Karpas-422 (cell line): Measurements from ENCODE around the gene GPR148. TPM values are rescaled to one million over a fixed set of nuclear protein-coding genes. Genes with fewer than 3 reads are reported as not detected.
"Not testable (repeated sequence)": the region's sequence is repeated elsewhere in the genome, so short reads cannot be mapped to it uniquely, and the experiment has no call there.

Experiments
- DNase-seq: peaks from one replicate; pipeline ENCODE4 v3.0.0-alpha.2; 2015
- H2AFZ ChIP-seq: fragments of 200-600 bp; sonication (generic); 2 replicates; pipeline ENCODE4 v1.6.1; 2014; ENCODE audit warnings: antibody characterized with exemption, low read length, mixed read lengths
- H3K27ac ChIP-seq: fragments of 200-600 bp; sonication (generic); 2 replicates; pipeline ENCODE4 v1.5.1; 2014; ENCODE audit warnings: mild to moderate bottlenecking, low read length, moderate library complexity
- H3K27me3 ChIP-seq: fragments of 200-600 bp; sonication (generic); 2 replicates; pipeline ENCODE4 v1.6.1; 2014; ENCODE audit warnings: low read length, mixed read lengths
- H3K36me3 ChIP-seq: fragments of 200-600 bp; sonication (generic); 2 replicates; pipeline ENCODE4 v1.6.1; 2014; ENCODE audit warnings: low read length, mixed read lengths; ENCODE audit not compliant: insufficient read depth
- H3K4me1 ChIP-seq: fragments of 200-600 bp; sonication (generic); 2 replicates; pipeline ENCODE4 v1.6.1; 2014; ENCODE audit warnings: mild to moderate bottlenecking, low read length, mixed read lengths
- H3K4me2 ChIP-seq: fragments of 200-600 bp; sonication (generic); 2 replicates; pipeline ENCODE4 v1.6.1; 2014; ENCODE audit warnings: low read length, low read depth, mild to moderate bottlenecking; ENCODE audit not compliant: poor library complexity, severe bottlenecking
- H3K4me3 ChIP-seq: fragments of 200-600 bp; sonication (generic); 2 replicates; pipeline ENCODE4 v1.5.1; 2014; ENCODE audit warnings: mild to moderate bottlenecking, antibody characterized with exemption, low read length, mixed read lengths
- H3K79me2 ChIP-seq: fragments of 200-600 bp; sonication (generic); 2 replicates; pipeline ENCODE4 v1.6.1; 2014; ENCODE audit warnings: mild to moderate bottlenecking, low read length, mixed read lengths
- H3K9ac ChIP-seq: fragments of 200-600 bp; sonication (generic); 2 replicates; pipeline ENCODE4 v1.6.0; 2014; ENCODE audit warnings: low read length
- H3K9me2 ChIP-seq: fragments of 200-600 bp; sonication (generic), shearing (Covaris generic); replicated peaks from 2 replicates; pipeline ENCODE4 v1.6.0; 2014; ENCODE audit warnings: mild to moderate bottlenecking, low read length, moderate library complexity; ENCODE audit not compliant: insufficient read depth
- H3K9me3 ChIP-seq: fragments of 300-700, 200-600 bp; sonication (generic); 2 replicates; pipeline ENCODE4 v1.6.1; 2014; ENCODE audit warnings: low read length, mixed read lengths
- H4K20me1 ChIP-seq: fragments of 200-600 bp; sonication (generic); 2 replicates; pipeline ENCODE4 v1.6.1; 2014; ENCODE audit warnings: mild to moderate bottlenecking, antibody characterized with exemption, low read length, low read depth; ENCODE audit not compliant: insufficient read depth
- total RNA-seq: library from RNA; depleted of rRNA; stranded (reverse); fragments of >200 nt; shearing (Covaris generic); gene quantifications from 2 replicates; pipeline ENCODE4 v1.2.3, GENCODE V29; 2014; ENCODE audit warnings: low replicate concordance

Gene GPR148
- total RNA-seq, 1 experiment from 2014 or later, result not detected

GRCh38 chr2:130726614-130727180, 2.2 kb upstream of the GPR148 start:
- Histone ChIP-seq H3K36me3 (no peaks in the 10 kb centered on the region), H3K9ac (peak overlapping the region; percentile 54), H3K4me3 (peak overlapping the region; percentile 42; the same call in 1 of the 2 replicates), H3K4me1 (peaks cover 3% of the 10 kb centered on the region; the same call in 1 of the 2 replicates), H3K27ac (no peak overlapping the region), H3K27me3 (no peaks in the 10 kb centered on the region), H3K9me2 (no peaks in the 10 kb centered on the region), H3K79me2 (no peaks in the 10 kb centered on the region), H4K20me1 (no peaks in the 10 kb centered on the region), H3K9me3 (no peaks in the 10 kb centered on the region), H2AFZ (no peak overlapping the region), H3K4me2 (peak overlapping the region; percentile 63)
- no peak for DNase-seq

- H3K4me3 ChIP-seq, result peak overlapping the region; percentile 42
- H3K27me3 ChIP-seq, result no peaks in the 10 kb centered on the region
- H3K27ac ChIP-seq, result no peak overlapping the region
- H3K4me1 ChIP-seq, result peaks cover 3% of the 10 kb centered on the region; the same call in 1 of the 2 replicates
- peak overlapping the region; percentile 63 for H3K4me2 ChIP-seq
- H3K9me3 ChIP-seq, result no peaks in the 10 kb centered on the region
- no peaks in the 10 kb centered on the region for H3K36me3 ChIP-seq
- H3K79me2 ChIP-seq, result no peaks in the 10 kb centered on the region
- no peaks in the 10 kb centered on the region for H4K20me1 ChIP-seq
- H2AFZ ChIP-seq, result 0 out of 2 replicates have a peak overlapping the region, but pooled peaks have one; percentile 36
- peak; percentile 86 for DNase-seq
- H3K9me2 ChIP-seq, result no peaks in the 10 kb centered on the region
- peak overlapping the region; percentile 54 for H3K9ac ChIP-seq
These were observed 1.5 kb upstream of the GPR148 start for GRCh38 chr2:130727286-130727924.

- DNase-seq, result no peak
- no peaks in the 10 kb centered on the region for H3K79me2 ChIP-seq
- H3K9ac ChIP-seq, result no peak overlapping the region
- H3K27me3 ChIP-seq, result no peaks in the 10 kb centered on the region
- peaks cover 3% of the 10 kb centered on the region; the same call in 1 of the 2 replicates for H3K4me1 ChIP-seq
- H2AFZ ChIP-seq, result no peak overlapping the region
- no peaks in the 10 kb centered on the region for H3K36me3 ChIP-seq
- H3K4me2 ChIP-seq, result no peak overlapping the region
- no peaks in the 10 kb centered on the region for H3K9me3 ChIP-seq
- no peak overlapping the region; the same call in 1 of the 2 replicates for H3K4me3 ChIP-seq
- no peaks in the 10 kb centered on the region for H4K20me1 ChIP-seq
- no peak overlapping the region for H3K27ac ChIP-seq
- no peaks in the 10 kb centered on the region for H3K9me2 ChIP-seq
These were observed 839 bp upstream of the GPR148 start for GRCh38 chr2:130728007-130728454.

- peaks cover 3% of the 10 kb centered on the region; the same call in 1 of the 2 replicates for H3K4me1 ChIP-seq
- no peak overlapping the region for H3K27ac ChIP-seq
- no peaks in the 10 kb centered on the region for H3K79me2 ChIP-seq
- no peak overlapping the region for H3K9ac ChIP-seq
- H3K9me3 ChIP-seq, result no peaks in the 10 kb centered on the region
- no peak overlapping the region for H3K4me2 ChIP-seq
- H3K36me3 ChIP-seq, result no peaks in the 10 kb centered on the region
- H3K27me3 ChIP-seq, result no peaks in the 10 kb centered on the region
- no peak overlapping the region for H2AFZ ChIP-seq
- no peak for DNase-seq
- no peaks in the 10 kb centered on the region for H4K20me1 ChIP-seq
- H3K9me2 ChIP-seq, result no peaks in the 10 kb centered on the region
- H3K4me3 ChIP-seq, result no peak overlapping the region
These were observed 741 bp downstream of the GPR148 start for GRCh38 chr2:130729322-130730299.

GRCh38 chr2:130732257-130732656, 3.4 kb downstream of the GPR148 start:
- H3K36me3 ChIP-seq, H3K9ac ChIP-seq, H3K4me3 ChIP-seq, H3K9me3 ChIP-seq, H3K4me1 ChIP-seq, H2AFZ ChIP-seq, H3K4me2 ChIP-seq, H4K20me1 ChIP-seq, H3K9me2 ChIP-seq, H3K79me2 ChIP-seq, H3K27ac ChIP-seq, H3K27me3 ChIP-seq, DNase-seq: not testable (repeated sequence)

- DNase-seq, result no peak
- H3K4me3 ChIP-seq, result no peak overlapping the region
These were observed 6.3 kb downstream of the GPR148 start for GRCh38 chr2:130735200-130735599.

GRCh38 chr2:130736487-130736886, 7.6 kb downstream of the GPR148 start:
- no peak overlapping the region for H3K4me3 ChIP-seq
- no peak for DNase-seq
- no peak overlapping the region for H3K9ac ChIP-seq
- no peaks in the 10 kb centered on the region for H3K36me3 ChIP-seq
- no peak overlapping the region for H2AFZ ChIP-seq
- no peak overlapping the region for H3K4me2 ChIP-seq
- H4K20me1 ChIP-seq, result no peaks in the 10 kb centered on the region
- H3K9me2 ChIP-seq, result no peaks in the 10 kb centered on the region
- no peaks in the 10 kb centered on the region for H3K4me1 ChIP-seq
- no peaks in the 10 kb centered on the region for H3K79me2 ChIP-seq
- H3K27me3 ChIP-seq, result no peaks in the 10 kb centered on the region; the same call in 1 of the 2 replicates
- H3K27ac ChIP-seq, result no peak overlapping the region
- H3K9me3 ChIP-seq, result no peaks in the 10 kb centered on the region

More at GRCh38 chr2:130735200-130735599, 6.3 kb downstream of the GPR148 start:
- Histone ChIP-seq H3K36me3 (no peaks in the 10 kb centered on the region), H3K27me3 (no peaks in the 10 kb centered on the region; the same call in 1 of the 2 replicates), H3K9me2 (no peaks in the 10 kb centered on the region), H2AFZ (no peak overlapping the region), H3K9me3 (no peaks in the 10 kb centered on the region), H3K4me1 (no peaks in the 10 kb centered on the region), H3K27ac (no peak overlapping the region), H3K79me2 (no peaks in the 10 kb centered on the region), H4K20me1 (no peaks in the 10 kb centered on the region), H3K9ac (no peak overlapping the region), H3K4me2 (no peak overlapping the region)

GRCh38 chr2:130737592-130737991, 8.7 kb downstream of the GPR148 start:
- Histone ChIP-seq H3K4me1 (no peaks in the 10 kb centered on the region), H4K20me1 (no peaks in the 10 kb centered on the region), H3K4me2 (no peak overlapping the region), H3K9me2 (no peaks in the 10 kb centered on the region), H3K79me2 (no peaks in the 10 kb centered on the region), H3K27me3 (no peaks in the 10 kb centered on the region; the same call in 1 of the 2 replicates), H2AFZ (no peak overlapping the region), H3K27ac (no peak overlapping the region), H3K36me3 (no peaks in the 10 kb centered on the region), H3K9me3 (no peaks in the 10 kb centered on the region), H3K4me3 (no peak overlapping the region), H3K9ac (no peak overlapping the region)
- DNase-seq, result no peak
